Ishikawa (cell line): ENCODE measurements around the gene ZNF579.

Experiments used
- CEBPB ChIP-seq: IDR thresholded peaks from 2 replicates; pipeline ENCODE4 v1.6.1; 2012
- CREB1 ChIP-seq: IDR thresholded peaks from 2 replicates; pipeline ENCODE4 v1.6.1; 2012; ENCODE audit warnings: low read depth
- EGR1 ChIP-seq: IDR thresholded peaks from 2 replicates; pipeline ENCODE4 v1.6.1; 2012
- EP300 ChIP-seq: IDR thresholded peaks from 2 replicates; pipeline ENCODE4 v1.6.1; 2012; ENCODE audit warnings: borderline replicate concordance
- FOXM1 ChIP-seq: IDR thresholded peaks from 2 replicates; pipeline ENCODE4 v1.6.1; 2012; ENCODE audit warnings: low read depth, borderline replicate concordance
- MAX ChIP-seq: IDR thresholded peaks from 2 replicates; pipeline ENCODE4 v1.6.1; 2012
- NFIC ChIP-seq: IDR thresholded peaks from 2 replicates; pipeline ENCODE4 v1.6.1; 2012
- RAD21 ChIP-seq: IDR thresholded peaks from 2 replicates; pipeline ENCODE4 v1.6.1; 2012; ENCODE audit warnings: low read depth
- REST ChIP-seq: IDR thresholded peaks from 2 replicates; pipeline ENCODE4 v1.6.1; 2012; ENCODE audit warnings: low read depth, mild to moderate bottlenecking
- TAF1 ChIP-seq: IDR thresholded peaks from 2 replicates; pipeline ENCODE4 v1.6.1; 2012; ENCODE audit warnings: low read depth, mild to moderate bottlenecking
- TCF12 ChIP-seq: IDR thresholded peaks from 2 replicates; pipeline ENCODE4 v1.6.1; 2012; ENCODE audit warnings: low read depth
- TEAD4 ChIP-seq: IDR thresholded peaks from 2 replicates; pipeline ENCODE4 v1.6.1; 2012
- USF1 ChIP-seq: IDR thresholded peaks from 2 replicates; pipeline ENCODE4 v1.6.1; 2012
- YY1 ChIP-seq: IDR thresholded peaks from 2 replicates; pipeline ENCODE4 v1.6.1; 2012; ENCODE audit warnings: low read depth
- ZBTB7A ChIP-seq: IDR thresholded peaks from 2 replicates; pipeline ENCODE4 v1.6.1; 2012; ENCODE audit warnings: low read depth

ZNF579 gene

GRCh38 chr19:55542292-55542855 is 38.3 kb downstream of the ZNF579 start:
- no peak for TF ChIP-seq CREB1
- no peak for TF ChIP-seq TAF1

- TF ChIP-seq ZBTB7A (no peak), USF1 (no peak), TEAD4 (no peak), NFIC (no peak), CEBPB (no peak), TAF1 (no peak), EGR1 (no peak), REST (no peak), TCF12 (no peak), CREB1 (no peak)
These were observed 39.6 kb downstream of the ZNF579 start for GRCh38 chr19:55541091-55541490.

GRCh38 chr19:55540619-55541018 is 40.0 kb downstream of the ZNF579 start:
- no peak for TF ChIP-seq NFIC
- TF ChIP-seq CREB1, result no peak

GRCh38 chr19:55539090-55539984 is 41.3 kb downstream of the ZNF579 start:
- TF ChIP-seq EP300 (no peak), ZBTB7A (no peak), CREB1 (no peak), TCF12 (no peak), TAF1 (no peak), NFIC (no peak), USF1 (no peak)

- TF ChIP-seq RAD21, result no peak
- TF ChIP-seq NFIC, result no peak
- TF ChIP-seq EGR1, result no peak
- TF ChIP-seq EP300, result no peak
- no peak for TF ChIP-seq ZBTB7A
- TF ChIP-seq USF1, result no peak
- TF ChIP-seq REST, result no peak
- no peak for TF ChIP-seq YY1
- no peak for TF ChIP-seq CEBPB
- TF ChIP-seq CREB1, result no peak
- no peak for TF ChIP-seq MAX
- TF ChIP-seq TEAD4, result no peak
- no peak for TF ChIP-seq TAF1
- no peak for TF ChIP-seq FOXM1
- no peak for TF ChIP-seq TCF12
These were observed 42.5 kb downstream of the ZNF579 start for GRCh38 chr19:55538132-55538531.

- no peak for TF ChIP-seq RAD21
- TF ChIP-seq ZBTB7A, result no peak
- TF ChIP-seq REST, result no peak
- TF ChIP-seq TAF1, result no peak
- TF ChIP-seq FOXM1, result no peak
- no peak for TF ChIP-seq TCF12
- TF ChIP-seq USF1, result no peak
- no peak for TF ChIP-seq EP300
- no peak for TF ChIP-seq CREB1
- no peak for TF ChIP-seq CEBPB
- TF ChIP-seq EGR1, result no peak
- no peak for TF ChIP-seq TEAD4
- TF ChIP-seq MAX, result no peak
- no peak for TF ChIP-seq YY1
- no peak for TF ChIP-seq NFIC
These were observed 42.9 kb downstream of the ZNF579 start for GRCh38 chr19:55537741-55538111.
